ENCODE results near the gene KEAP1.
"Not testable (repeated sequence)": the region's sequence is repeated elsewhere in the genome, so short reads cannot be mapped to it uniquely, and the experiment has no call there.

KEAP1 gene

GRCh38 chr19:10538204-10538983, 35.2 kb upstream of the KEAP1 start:
- no peaks in the 10 kb centered on the region for H3K9me3 Mint-ChIP-seq
- H3K27me3 Mint-ChIP-seq (ENCODE audit: low read depth): peaks cover 30% of the 10 kb centered on the region
- H3K27ac Mint-ChIP-seq: no peak overlapping the region
- no peak overlapping the region for H3K4me3 Mint-ChIP-seq
- H3K4me1 Mint-ChIP-seq (ENCODE audit: low read depth): peaks cover 4% of the 10 kb centered on the region
- no peaks in the 10 kb centered on the region for H3K36me3 Mint-ChIP-seq (ENCODE audit: low read depth)
- DNase-seq (ENCODE audit: low spot score): no peak

- no peak overlapping the region for H3K4me3 Mint-ChIP-seq
- peaks cover 2% of the 10 kb centered on the region for H3K9me3 Mint-ChIP-seq
- peaks cover 2% of the 10 kb centered on the region for H3K4me1 Mint-ChIP-seq (ENCODE audit: low read depth)
- peaks cover 30% of the 10 kb centered on the region for H3K27me3 Mint-ChIP-seq (ENCODE audit: low read depth)
- no peak overlapping the region for H3K27ac Mint-ChIP-seq
- no peak for DNase-seq (ENCODE audit: low spot score)
- no peaks in the 10 kb centered on the region for H3K36me3 Mint-ChIP-seq (ENCODE audit: low read depth)
These were observed 34.5 kb upstream of the KEAP1 start for GRCh38 chr19:10537668-10538067.

- H3K4me1 Mint-ChIP-seq (ENCODE audit: low read depth): peaks cover 2% of the 10 kb centered on the region
- H3K36me3 Mint-ChIP-seq (ENCODE audit: low read depth): no peaks in the 10 kb centered on the region
- H3K4me3 Mint-ChIP-seq: no peak overlapping the region
- H3K27ac Mint-ChIP-seq: no peak overlapping the region
- H3K9me3 Mint-ChIP-seq: peaks cover 8% of the 10 kb centered on the region
- no peak for DNase-seq (ENCODE audit: low spot score)
- H3K27me3 Mint-ChIP-seq (ENCODE audit: low read depth): peaks cover 32% of the 10 kb centered on the region
These were observed 32.5 kb upstream of the KEAP1 start for GRCh38 chr19:10535613-10536012.

- peaks cover 17% of the 10 kb centered on the region for H3K27me3 Mint-ChIP-seq (ENCODE audit: low read depth)
- no peak overlapping the region for H3K27ac Mint-ChIP-seq
- peaks cover 8% of the 10 kb centered on the region for H3K9me3 Mint-ChIP-seq
- H3K4me1 Mint-ChIP-seq (ENCODE audit: low read depth): peaks cover under 1% of the 10 kb centered on the region
- DNase-seq (ENCODE audit: low spot score): no peak
- H3K36me3 Mint-ChIP-seq (ENCODE audit: low read depth): no peaks in the 10 kb centered on the region
- H3K4me3 Mint-ChIP-seq: no peak overlapping the region
These were observed 30.7 kb upstream of the KEAP1 start for GRCh38 chr19:10533646-10534386.

GRCh38 chr19:10532457-10532856, 29.3 kb upstream of the KEAP1 start:
- peaks cover 8% of the 10 kb centered on the region for H3K9me3 Mint-ChIP-seq
- no peaks in the 10 kb centered on the region for H3K4me1 Mint-ChIP-seq (ENCODE audit: low read depth)
- DNase-seq (ENCODE audit: low spot score): no peak
- H3K27ac Mint-ChIP-seq: no peak overlapping the region
- no peaks in the 10 kb centered on the region for H3K36me3 Mint-ChIP-seq (ENCODE audit: low read depth)
- peaks cover 8% of the 10 kb centered on the region for H3K27me3 Mint-ChIP-seq (ENCODE audit: low read depth)
- H3K4me3 Mint-ChIP-seq: no peak overlapping the region

GRCh38 chr19:10526887-10527286, 23.7 kb upstream of the KEAP1 start:
- not testable (repeated sequence) for H3K4me3 Mint-ChIP-seq; H3K9me3 Mint-ChIP-seq; DNase-seq (ENCODE audit: low spot score); H3K27ac Mint-ChIP-seq; H3K36me3 Mint-ChIP-seq (ENCODE audit: low read depth); H3K27me3 Mint-ChIP-seq (ENCODE audit: low read depth); H3K4me1 Mint-ChIP-seq (ENCODE audit: low read depth)

- H3K4me3 Mint-ChIP-seq: no peak overlapping the region
These were observed 22.5 kb upstream of the KEAP1 start for GRCh38 chr19:10525636-10526035.

GRCh38 chr19:10523135-10523636, 20.0 kb upstream of the KEAP1 start:
- Mint-ChIP-seq H3K36me3 (ENCODE audit: low read depth) (no peaks in the 10 kb centered on the region), H3K27ac (no peak overlapping the region), H3K4me3 (no peak overlapping the region), H3K4me1 (ENCODE audit: low read depth) (peaks cover 12% of the 10 kb centered on the region), H3K9me3 (no peaks in the 10 kb centered on the region), H3K27me3 (ENCODE audit: low read depth) (peaks cover 26% of the 10 kb centered on the region)
- no peak for DNase-seq (ENCODE audit: low spot score)

More at GRCh38 chr19:10525636-10526035, 22.5 kb upstream of the KEAP1 start:
- no peaks in the 10 kb centered on the region for H3K4me1 Mint-ChIP-seq (ENCODE audit: low read depth)
- H3K27me3 Mint-ChIP-seq (ENCODE audit: low read depth): peaks cover 6% of the 10 kb centered on the region
- no peaks in the 10 kb centered on the region for H3K36me3 Mint-ChIP-seq (ENCODE audit: low read depth)
- H3K9me3 Mint-ChIP-seq: no peaks in the 10 kb centered on the region
- no peak for DNase-seq (ENCODE audit: low spot score)
- no peak overlapping the region for H3K27ac Mint-ChIP-seq

GRCh38 chr19:10521461-10522171, 18.5 kb upstream of the KEAP1 start:
- no peak for DNase-seq (ENCODE audit: low spot score)
- H3K4me3 Mint-ChIP-seq: no peak overlapping the region
- no peaks in the 10 kb centered on the region for H3K36me3 Mint-ChIP-seq (ENCODE audit: low read depth)
- H3K9me3 Mint-ChIP-seq: no peaks in the 10 kb centered on the region
- H3K27ac Mint-ChIP-seq: no peak overlapping the region
- peaks cover 18% of the 10 kb centered on the region for H3K4me1 Mint-ChIP-seq (ENCODE audit: low read depth)
- H3K27me3 Mint-ChIP-seq (ENCODE audit: low read depth): peaks cover 33% of the 10 kb centered on the region

GRCh38 chr19:10520652-10521318, 17.6 kb upstream of the KEAP1 start:
- H3K36me3 Mint-ChIP-seq (ENCODE audit: low read depth): no peaks in the 10 kb centered on the region
- no peaks in the 10 kb centered on the region for H3K9me3 Mint-ChIP-seq
- DNase-seq (ENCODE audit: low spot score): no peak
- H3K4me3 Mint-ChIP-seq: no peak overlapping the region
- H3K27me3 Mint-ChIP-seq (ENCODE audit: low read depth): peaks cover 41% of the 10 kb centered on the region
- H3K4me1 Mint-ChIP-seq (ENCODE audit: low read depth): peaks cover 19% of the 10 kb centered on the region
- H3K27ac Mint-ChIP-seq: no peak overlapping the region

- peak overlapping the region; percentile 55 for H3K4me3 Mint-ChIP-seq
- peak overlapping the region; percentile 41 for H3K27ac Mint-ChIP-seq
- peaks cover 19% of the 10 kb centered on the region for H3K4me1 Mint-ChIP-seq (ENCODE audit: low read depth)
- no peaks in the 10 kb centered on the region for H3K36me3 Mint-ChIP-seq (ENCODE audit: low read depth)
- H3K27me3 Mint-ChIP-seq (ENCODE audit: low read depth): peaks cover 53% of the 10 kb centered on the region
- H3K9me3 Mint-ChIP-seq: no peaks in the 10 kb centered on the region
- DNase-seq (ENCODE audit: low spot score): no peak
These were observed 16.3 kb upstream of the KEAP1 start for GRCh38 chr19:10519421-10519820.

GRCh38 chr19:10518444-10519361, 15.5 kb upstream of the KEAP1 start:
- no peak overlapping the region for H3K27ac Mint-ChIP-seq
- DNase-seq (ENCODE audit: low spot score): no peak
- peak overlapping the region; percentile 55 for H3K4me3 Mint-ChIP-seq
- no peaks in the 10 kb centered on the region for H3K9me3 Mint-ChIP-seq
- H3K27me3 Mint-ChIP-seq (ENCODE audit: low read depth): peaks cover 58% of the 10 kb centered on the region
- H3K4me1 Mint-ChIP-seq (ENCODE audit: low read depth): peaks cover 20% of the 10 kb centered on the region
- H3K36me3 Mint-ChIP-seq (ENCODE audit: low read depth): no peaks in the 10 kb centered on the region

Data from T-helper 2 cell treated with Interferon-gamma antibody and Interleukin-4, amounts not matched to agents 5 μg/mL and 100 μg/mL, for 36 hours (primary cell).